Mesothelial cell of epicardium (in vitro differentiated cells): ENCODE results near the gene CDK17. TPM values are rescaled to one million over a fixed set of nuclear protein-coding genes. Genes with fewer than 3 reads are reported as not detected.

Experiments
- DNase-seq, 2 experiments: peaks; one replicate each; pipeline ENCODE4 v3.0.0; 2021; ENCODE audit warnings: low spot score in 2 of 2; ENCODE audit not compliant: unreplicated experiment in 2 of 2
- H3K27ac Mint-ChIP-seq: 2 replicates; pipeline ENCODE4 v1.8.0; 2021; ENCODE audit warnings: mixed read lengths
- H3K27me3 Mint-ChIP-seq: 2 replicates; pipeline ENCODE4 v1.8.0; 2021; ENCODE audit warnings: low read depth, mixed read lengths
- H3K36me3 Mint-ChIP-seq: 2 replicates; pipeline ENCODE4 v1.8.0; 2021; ENCODE audit warnings: mixed read lengths
- H3K4me1 Mint-ChIP-seq: 2 replicates; pipeline ENCODE4 v1.8.0; 2021; ENCODE audit warnings: mixed read lengths
- H3K4me3 Mint-ChIP-seq: 2 replicates; pipeline ENCODE4 v1.8.0; 2021; ENCODE audit warnings: mild to moderate bottlenecking, moderate library complexity, mixed read lengths
- H3K9me3 Mint-ChIP-seq: 2 replicates; pipeline ENCODE4 v1.8.0; 2021; ENCODE audit warnings: mixed read lengths
- total RNA-seq: library from RNA; stranded (reverse); gene quantifications from 3 replicates; pipeline ENCODE4 v1.2.1, GENCODE V29; 2021
- TF ChIP-seq, protein P1 (sequence below): fragments of 200-600 bp; sonication (generic); IDR thresholded peaks from one replicate; pipeline ENCODE4 v1.5.0; 2021; ENCODE audit warnings: antibody characterized with exemption; ENCODE audit not compliant: unreplicated experiment

CDK17 gene
- total RNA-seq, 1 donor from 2014 or later: 40.5 TPM

DNA sequence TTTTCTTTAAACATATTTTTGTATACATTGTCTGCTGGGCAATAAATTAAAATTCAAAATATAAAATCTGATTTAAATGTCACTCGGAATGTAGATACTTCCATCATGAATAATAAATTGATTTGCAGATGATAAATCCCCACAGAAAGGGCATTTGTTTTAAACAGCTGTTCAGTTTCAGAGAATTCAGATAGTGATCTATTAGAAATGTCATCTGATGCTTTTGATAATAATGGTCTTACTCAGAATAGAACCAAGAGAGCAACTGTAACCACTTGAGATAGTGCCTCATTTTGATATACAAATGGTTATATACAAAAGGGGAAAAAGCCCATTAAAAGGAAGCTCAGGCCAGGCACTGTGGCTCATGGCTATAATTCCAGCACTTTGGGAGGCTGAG, 43.4 kb downstream of the CDK17 start:
- peaks cover 2% of the 10 kb centered on the region for H3K9me3 Mint-ChIP-seq
- H3K4me3 Mint-ChIP-seq: no peak overlapping the region
- no peaks in the 10 kb centered on the region for H3K27me3 Mint-ChIP-seq
- H3K4me1 Mint-ChIP-seq: peaks cover 23% of the 10 kb centered on the region
- TF ChIP-seq, protein P1, sequence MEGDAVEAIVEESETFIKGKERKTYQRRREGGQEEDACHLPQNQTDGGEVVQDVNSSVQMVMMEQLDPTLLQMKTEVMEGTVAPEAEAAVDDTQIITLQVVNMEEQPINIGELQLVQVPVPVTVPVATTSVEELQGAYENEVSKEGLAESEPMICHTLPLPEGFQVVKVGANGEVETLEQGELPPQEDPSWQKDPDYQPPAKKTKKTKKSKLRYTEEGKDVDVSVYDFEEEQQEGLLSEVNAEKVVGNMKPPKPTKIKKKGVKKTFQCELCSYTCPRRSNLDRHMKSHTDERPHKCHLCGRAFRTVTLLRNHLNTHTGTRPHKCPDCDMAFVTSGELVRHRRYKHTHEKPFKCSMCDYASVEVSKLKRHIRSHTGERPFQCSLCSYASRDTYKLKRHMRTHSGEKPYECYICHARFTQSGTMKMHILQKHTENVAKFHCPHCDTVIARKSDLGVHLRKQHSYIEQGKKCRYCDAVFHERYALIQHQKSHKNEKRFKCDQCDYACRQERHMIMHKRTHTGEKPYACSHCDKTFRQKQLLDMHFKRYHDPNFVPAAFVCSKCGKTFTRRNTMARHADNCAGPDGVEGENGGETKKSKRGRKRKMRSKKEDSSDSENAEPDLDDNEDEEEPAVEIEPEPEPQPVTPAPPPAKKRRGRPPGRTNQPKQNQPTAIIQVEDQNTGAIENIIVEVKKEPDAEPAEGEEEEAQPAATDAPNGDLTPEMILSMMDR: no peak
- no peak for DNase-seq
- no peaks in the 10 kb centered on the region for H3K36me3 Mint-ChIP-seq
- H3K27ac Mint-ChIP-seq: no peak overlapping the region

- Mint-ChIP-seq H3K4me1 (peaks cover 20% of the 10 kb centered on the region), H3K36me3 (no peaks in the 10 kb centered on the region), H3K27me3 (no peaks in the 10 kb centered on the region), H3K4me3 (no peak overlapping the region), H3K27ac (no peak overlapping the region), H3K9me3 (peaks cover 7% of the 10 kb centered on the region)
- TF ChIP-seq, protein P1: no peak
- DNase-seq: no peak
Measured at GRCh38 chr12:96354844-96355534, 45.2 kb downstream of the CDK17 start.

DNA sequence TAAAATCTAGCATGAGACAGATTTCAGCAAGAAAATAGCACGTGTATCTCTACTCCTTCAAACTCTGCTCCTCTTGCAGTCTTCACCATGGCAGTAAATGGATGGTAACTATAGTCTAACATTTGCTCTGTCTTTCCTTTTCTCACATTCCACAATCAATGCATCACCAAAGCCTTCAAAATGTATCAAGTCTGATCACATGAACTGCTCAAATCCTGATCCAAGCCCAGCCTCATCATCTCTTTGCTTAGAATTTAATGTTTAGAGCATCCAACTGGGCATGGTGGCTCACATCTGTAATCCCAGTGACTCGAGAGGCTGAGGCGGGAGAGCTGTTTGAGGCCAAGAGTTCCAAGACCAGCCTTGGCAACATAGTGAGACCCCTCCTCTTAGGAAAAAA, 45.9 kb downstream of the CDK17 start:
- Mint-ChIP-seq H3K9me3 (peaks cover 7% of the 10 kb centered on the region), H3K27me3 (no peaks in the 10 kb centered on the region), H3K27ac (no peak overlapping the region), H3K4me3 (no peak overlapping the region), H3K4me1 (peaks cover 19% of the 10 kb centered on the region), H3K36me3 (no peaks in the 10 kb centered on the region)
- TF ChIP-seq, protein P1: no peak
- no peak for DNase-seq

DNA sequence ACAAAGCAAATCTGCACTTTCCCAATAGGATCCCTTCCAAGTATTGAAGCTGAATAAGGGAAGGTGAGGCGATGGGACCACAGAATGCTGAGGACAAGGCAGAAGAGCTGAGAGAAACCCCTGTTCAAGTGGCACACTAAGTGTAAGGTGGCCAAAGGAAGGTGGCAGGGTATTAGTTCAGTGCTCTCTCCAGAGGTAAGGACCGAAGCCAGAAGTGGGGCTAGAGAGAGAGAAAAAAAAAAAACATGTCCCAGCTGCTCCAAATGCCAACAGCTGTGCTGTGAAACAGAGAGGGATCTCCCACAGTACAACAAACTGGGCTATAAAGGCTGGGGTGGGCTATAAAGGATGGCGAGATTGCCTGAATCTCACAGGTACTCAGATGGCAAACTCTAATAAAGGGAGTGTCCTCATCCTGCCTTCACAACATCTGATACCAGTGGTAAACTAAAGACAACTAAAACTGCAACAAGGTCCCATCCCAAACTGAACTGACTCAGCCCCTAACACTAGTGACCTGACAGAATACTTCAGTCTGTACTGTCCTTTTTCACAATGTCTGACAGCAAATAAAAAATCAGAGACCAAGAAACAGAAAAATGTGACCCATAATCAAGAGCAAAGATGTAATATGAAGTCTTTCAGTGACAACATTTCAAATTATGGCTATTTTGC, 47.9 kb downstream of the CDK17 start:
- H3K4me3 Mint-ChIP-seq: no peak overlapping the region
- H3K36me3 Mint-ChIP-seq: peaks cover 5% of the 10 kb centered on the region
- H3K9me3 Mint-ChIP-seq: peaks cover 15% of the 10 kb centered on the region
- no peaks in the 10 kb centered on the region for H3K27me3 Mint-ChIP-seq
- peaks cover 19% of the 10 kb centered on the region for H3K4me1 Mint-ChIP-seq
- TF ChIP-seq, protein P1: no peak
- DNase-seq: no peak
- no peak overlapping the region for H3K27ac Mint-ChIP-seq

GRCh38 chr12:96350982-96351381, 49.3 kb downstream of the CDK17 start:
- Mint-ChIP-seq H3K4me3 (no peak overlapping the region), H3K4me1 (peaks cover 19% of the 10 kb centered on the region), H3K27ac (no peak overlapping the region), H3K9me3 (peaks cover 18% of the 10 kb centered on the region), H3K27me3 (no peaks in the 10 kb centered on the region), H3K36me3 (peaks cover 5% of the 10 kb centered on the region)
- DNase-seq: no peak
- TF ChIP-seq, protein P1: no peak
